PC-9 (cell line): ENCODE data around the gene KCNK7. TPM values are rescaled to one million over a fixed set of nuclear protein-coding genes. Genes with fewer than 3 reads are reported as not detected.

Experiments
- BruUV-seq: library from RNA; stranded (reverse); fragments of 400-500 nt; replicated peaks from 2 replicates; lab custom pipeline; 2021; lab: Mats Ljungman, UMichigan
- CTCF ChIA-PET: fragments of 300-600 bp; sonication (Branson Sonifier 250); formaldehyde crosslinking; loops from one replicate; lab custom pipeline; 2022; ENCODE audit warnings: antibody characterized with exemption; lab: Charles Lee
- POLR2A ChIA-PET: fragments of 300-600 bp; sonication (Branson Sonifier 250); formaldehyde crosslinking; loops from one replicate; lab custom pipeline; 2022; ENCODE audit warnings: antibody characterized with exemption; ENCODE audit not compliant: unreplicated experiment; lab: Charles Lee
- DNase-seq, 2 experiments: peaks; one replicate each; pipeline versions ENCODE4 v3.0.0 to v3.0.0-alpha.2; 2015 to 2022; ENCODE audit warnings: mixed read lengths in 1 of 2
- H2AFZ ChIP-seq: fragments of 200-600 bp; sonication (generic); 2 replicates; pipeline ENCODE4 v1.8.1; 2017; ENCODE audit warnings: antibody characterized with exemption
- H3F3A ChIP-seq: fragments of 200-600 bp; sonication (generic); 2 replicates; pipeline ENCODE4 v1.8.1; 2017; ENCODE audit warnings: antibody characterized with exemption, mild to moderate bottlenecking, low read depth; ENCODE audit not compliant: insufficient read depth
- H3K27ac ChIP-seq: fragments of 200-600 bp; sonication (generic); 2 replicates; pipeline ENCODE4 v1.6.1; 2016; ENCODE audit warnings: mixed run types
- H3K27me3 ChIP-seq: fragments of 200-600 bp; sonication (generic); 2 replicates; pipeline ENCODE4 v1.6.1; 2016; ENCODE audit warnings: low read depth, mixed run types; ENCODE audit not compliant: insufficient read depth
- H3K36me3 ChIP-seq: fragments of 200-600 bp; sonication (generic); 2 replicates; pipeline ENCODE4 v1.6.1; 2016; ENCODE audit warnings: low read depth, mixed run types
- H3K4me1 ChIP-seq: fragments of 200-600 bp; sonication (generic); replicated peaks from 2 replicates; pipeline ENCODE4 v1.6.1; 2016; ENCODE audit warnings: mixed run types; ENCODE audit not compliant: insufficient read depth
- H3K4me2 ChIP-seq: fragments of 200-600 bp; sonication (generic); 2 replicates; pipeline ENCODE4 v1.6.1; 2017; ENCODE audit warnings: mixed run types
- H3K4me3 ChIP-seq: fragments of 200-600 bp; sonication (generic); 2 replicates; pipeline ENCODE4 v1.6.1; 2016; ENCODE audit warnings: mixed run types
- H3K79me2 ChIP-seq: fragments of 200-600 bp; sonication (generic); 2 replicates; pipeline ENCODE4 v1.6.1; 2017; ENCODE audit warnings: low read depth, mixed run types
- H3K9me2 ChIP-seq: fragments of 200-600 bp; sonication (generic); 2 replicates; pipeline ENCODE4 v1.8.1; 2017; ENCODE audit warnings: mild to moderate bottlenecking; ENCODE audit not compliant: insufficient read depth
- H3K9me3 ChIP-seq: fragments of 200-600 bp; sonication (generic); 2 replicates; pipeline ENCODE4 v1.8.1; 2016; ENCODE audit warnings: low read depth; ENCODE audit not compliant: insufficient read depth
- H4K20me1 ChIP-seq: fragments of 200-600 bp; sonication (generic); 2 replicates; pipeline ENCODE4 v1.8.1; 2017; ENCODE audit not compliant: insufficient read depth
- EZH2 ChIP-seq: fragments of 200-600 bp; sonication (generic); IDR thresholded peaks from 2 replicates; pipeline ENCODE4 v1.8.0; 2017; ENCODE audit warnings: antibody characterized with exemption, low read depth
- intact Hi-C: fragments of 100-400 bp; cut with micrococcal nuclease; formaldehyde crosslinking; loops from one replicate; pipeline ENCODE4 v1.10.0; 2022; ENCODE audit not compliant: unreplicated experiment
- total RNA-seq: library from RNA; stranded (reverse); gene quantifications from 2 replicates; pipeline ENCODE4 v1.2.3, GENCODE V29; 2021
- TF ChIP-seq, protein P1 (sequence below): fragments of 200-600 bp; sonication (generic); conservative IDR thresholded peaks from 2 replicates; pipeline ENCODE4 v1.6.1; 2017; ENCODE audit warnings: mixed run types, antibody characterized with exemption, mild to moderate bottlenecking, moderate library complexity

KCNK7 gene
- total RNA-seq, 1 experiment from 2014 or later = not detected

DNA sequence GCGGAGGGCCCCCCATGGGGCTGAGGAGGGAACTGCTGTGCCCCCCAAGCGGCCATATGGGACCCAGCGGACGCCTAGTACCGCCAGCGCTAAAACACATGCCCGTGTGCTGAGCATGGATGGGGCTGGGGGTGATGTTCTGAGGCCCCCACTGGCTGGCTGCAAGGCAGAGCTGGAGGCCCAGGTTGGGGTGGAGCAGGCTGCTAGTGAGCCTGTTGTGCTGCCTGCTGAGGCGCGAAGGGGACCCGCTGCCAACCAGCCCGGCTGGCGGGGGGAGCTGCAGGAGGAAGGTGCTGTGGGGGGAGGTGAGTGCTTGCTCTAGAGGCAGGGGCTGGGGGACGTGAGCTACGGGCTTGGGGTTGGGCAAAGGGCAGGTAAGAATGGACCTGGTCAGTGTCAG, 23.2 kb upstream of the KCNK7 start:
- DNase-seq = no peak
- H3K4me1 ChIP-seq = peaks cover 11% of the 10 kb centered on the region; the same call in 1 of the 2 replicates
- intact Hi-C loops = loop anchor here (5.0 kb wide), 1 partner anchor 34 kb away; no protein-coding TSS in a partner anchor
- no peak for TF ChIP-seq EZH2
- TF ChIP-seq, protein P1, sequence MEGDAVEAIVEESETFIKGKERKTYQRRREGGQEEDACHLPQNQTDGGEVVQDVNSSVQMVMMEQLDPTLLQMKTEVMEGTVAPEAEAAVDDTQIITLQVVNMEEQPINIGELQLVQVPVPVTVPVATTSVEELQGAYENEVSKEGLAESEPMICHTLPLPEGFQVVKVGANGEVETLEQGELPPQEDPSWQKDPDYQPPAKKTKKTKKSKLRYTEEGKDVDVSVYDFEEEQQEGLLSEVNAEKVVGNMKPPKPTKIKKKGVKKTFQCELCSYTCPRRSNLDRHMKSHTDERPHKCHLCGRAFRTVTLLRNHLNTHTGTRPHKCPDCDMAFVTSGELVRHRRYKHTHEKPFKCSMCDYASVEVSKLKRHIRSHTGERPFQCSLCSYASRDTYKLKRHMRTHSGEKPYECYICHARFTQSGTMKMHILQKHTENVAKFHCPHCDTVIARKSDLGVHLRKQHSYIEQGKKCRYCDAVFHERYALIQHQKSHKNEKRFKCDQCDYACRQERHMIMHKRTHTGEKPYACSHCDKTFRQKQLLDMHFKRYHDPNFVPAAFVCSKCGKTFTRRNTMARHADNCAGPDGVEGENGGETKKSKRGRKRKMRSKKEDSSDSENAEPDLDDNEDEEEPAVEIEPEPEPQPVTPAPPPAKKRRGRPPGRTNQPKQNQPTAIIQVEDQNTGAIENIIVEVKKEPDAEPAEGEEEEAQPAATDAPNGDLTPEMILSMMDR = no peak
- peaks cover 56% of the 10 kb centered on the region for H4K20me1 ChIP-seq
- H3K27me3 ChIP-seq = no peaks in the 10 kb centered on the region
- BruUV-seq = no TSS peak
- H3K9me3 ChIP-seq = no peaks in the 10 kb centered on the region
- ChIA-PET POLR2A (interaction anchor here (0.7 kb wide), 1 partner anchor 62 kb away, joined by 4 read pairs; no protein-coding TSS in a partner anchor), CTCF (no interaction called here)
- no peak overlapping the region for H3K4me3 ChIP-seq
- H3K79me2 ChIP-seq = peaks cover 49% of the 10 kb centered on the region
- H3K9me2 ChIP-seq = no peaks in the 10 kb centered on the region
- no peak overlapping the region for H2AFZ ChIP-seq
- no peak overlapping the region for H3K27ac ChIP-seq
- no peak overlapping the region for H3K4me2 ChIP-seq
- H3F3A ChIP-seq = peaks cover 14% of the 10 kb centered on the region
- H3K36me3 ChIP-seq = peaks cover 13% of the 10 kb centered on the region

DNA sequence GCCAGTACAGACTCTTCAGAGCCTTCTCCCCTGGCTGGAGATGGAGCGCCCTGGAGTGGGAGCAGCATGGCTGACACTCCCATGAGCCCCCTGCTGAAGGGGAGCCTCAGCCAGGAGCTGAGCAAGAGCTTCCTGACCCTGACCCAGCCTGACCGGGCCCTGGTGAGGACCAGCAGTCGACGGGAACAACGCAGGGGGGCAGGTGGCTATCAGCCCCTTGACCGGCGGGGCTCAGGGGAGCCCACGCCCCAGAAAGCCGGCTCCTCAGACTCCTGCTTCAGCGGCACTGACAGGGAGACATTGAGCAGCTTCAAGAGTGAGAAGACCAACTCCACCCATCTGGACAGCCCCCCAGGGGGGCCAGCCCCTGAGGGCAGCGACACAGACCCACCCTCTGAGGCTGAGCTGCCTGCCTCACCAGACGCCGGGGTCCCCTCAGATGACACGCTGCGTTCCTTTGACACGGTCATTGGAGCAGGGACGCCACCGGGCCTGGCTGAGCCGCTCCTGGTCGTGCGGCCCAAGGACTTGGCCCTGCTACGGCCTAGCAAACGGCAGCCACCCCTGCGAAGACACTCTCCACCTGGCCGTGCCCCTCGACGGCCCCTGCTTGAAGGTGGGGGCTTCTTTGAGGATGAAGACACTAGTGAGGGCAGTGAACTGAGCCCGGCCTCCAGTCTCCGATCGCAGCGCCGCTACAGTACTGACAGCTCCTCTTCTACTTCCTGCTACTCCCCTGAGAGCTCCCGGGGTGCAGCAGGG, 22.6 kb upstream of the KCNK7 start:
- no peak overlapping the region for H2AFZ ChIP-seq
- TF ChIP-seq EZH2 = no peak
- TF ChIP-seq, protein P1 = no peak
- H3F3A ChIP-seq = peaks cover 14% of the 10 kb centered on the region
- peaks cover 13% of the 10 kb centered on the region for H3K36me3 ChIP-seq
- no TSS peak for BruUV-seq
- H3K9me3 ChIP-seq = no peaks in the 10 kb centered on the region
- DNase-seq = no peak
- H3K79me2 ChIP-seq = peaks cover 55% of the 10 kb centered on the region
- peaks cover 54% of the 10 kb centered on the region for H4K20me1 ChIP-seq
- ChIA-PET POLR2A (interaction anchor here (0.7 kb wide), 1 partner anchor 61 kb away, joined by 4 read pairs; no protein-coding TSS in a partner anchor), CTCF (no interaction called here)
- H3K4me2 ChIP-seq = no peak overlapping the region
- H3K27me3 ChIP-seq = no peaks in the 10 kb centered on the region
- no peak overlapping the region for H3K4me3 ChIP-seq
- no peaks in the 10 kb centered on the region for H3K9me2 ChIP-seq
- intact Hi-C loops = loop anchor here (5.0 kb wide), 1 partner anchor 34 kb away; no protein-coding TSS in a partner anchor
- peaks cover 15% of the 10 kb centered on the region; the same call in 1 of the 2 replicates for H3K4me1 ChIP-seq
- H3K27ac ChIP-seq = no peak overlapping the region

DNA sequence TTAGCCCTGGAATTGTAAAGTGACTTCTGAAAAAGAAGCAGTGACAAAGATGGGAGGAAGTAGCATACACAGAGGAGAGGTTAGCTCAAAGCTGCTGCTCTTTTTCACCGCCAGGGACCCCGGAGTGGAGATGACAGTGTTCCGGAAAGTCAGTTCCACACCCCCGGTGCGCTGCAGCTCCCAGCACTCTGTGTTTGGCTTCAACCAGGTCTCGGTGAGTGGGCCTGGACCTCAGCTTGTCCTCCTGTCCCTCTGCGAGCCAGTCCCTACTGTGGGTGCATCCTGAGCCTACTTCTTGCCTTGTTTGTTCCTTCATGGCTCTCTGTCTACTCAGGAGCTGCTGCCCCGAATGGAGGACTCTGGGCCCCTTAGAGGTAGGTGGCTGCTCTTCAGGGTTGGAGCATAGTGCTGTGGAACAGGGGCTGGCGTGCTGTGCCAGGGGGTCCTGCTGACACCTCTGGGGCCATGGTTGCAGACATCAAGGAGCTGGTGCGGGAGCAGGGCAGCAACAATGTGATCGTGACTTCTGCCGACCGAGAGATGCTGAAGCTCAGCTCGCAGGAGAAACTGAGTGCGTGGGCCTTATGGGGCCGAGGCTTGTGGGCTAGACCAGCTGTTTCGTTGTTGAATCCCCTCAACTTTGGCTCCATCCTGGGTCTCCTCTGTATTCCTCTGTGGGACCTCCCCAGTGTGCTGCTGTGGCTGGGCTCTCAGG, 21.7 kb upstream of the KCNK7 start:
- no peaks in the 10 kb centered on the region for H3K27me3 ChIP-seq
- no peaks in the 10 kb centered on the region for H3K9me2 ChIP-seq
- peaks cover 12% of the 10 kb centered on the region for H3K36me3 ChIP-seq
- ChIA-PET POLR2A (interaction anchor here (0.6 kb wide), 2 partner anchors 49 to 57 kb away, joined by 4 to 8 read pairs; no protein-coding TSS in a partner anchor), CTCF (no interaction called here)
- H3K79me2 ChIP-seq = peaks cover 64% of the 10 kb centered on the region
- no peak overlapping the region for H2AFZ ChIP-seq
- H3K4me3 ChIP-seq = peak overlapping the region; percentile 93
- DNase-seq = no peak
- TF ChIP-seq, protein P1 = no peak
- TF ChIP-seq EZH2 = no peak
- peaks cover 14% of the 10 kb centered on the region for H3F3A ChIP-seq
- H4K20me1 ChIP-seq = peaks cover 51% of the 10 kb centered on the region
- intact Hi-C loops = loop anchor here (5.0 kb wide), 1 partner anchor 35 kb away; no protein-coding TSS in a partner anchor
- no TSS peak for BruUV-seq
- no peak overlapping the region for H3K27ac ChIP-seq
- no peaks in the 10 kb centered on the region for H3K9me3 ChIP-seq
- H3K4me2 ChIP-seq = peak overlapping the region; percentile 99
- peaks cover 22% of the 10 kb centered on the region; the same call in 1 of the 2 replicates for H3K4me1 ChIP-seq
